GM21825 (cell line): ENCODE measurements around the gene THRAP3.

Source experiments
- ATAC-seq: cut with Tn5 transposase; IDR thresholded peaks from one replicate; pipeline ENCODE4 v1.9.1; 2021; ENCODE audit warnings: mild to moderate bottlenecking, moderate library complexity; ENCODE audit not compliant: unreplicated experiment

Gene THRAP3

GRCh38 chr1:36295390-36295789 is 71.1 kb downstream of the THRAP3 start:
- ATAC-seq = no peak

GRCh38 chr1:36297062-36297461 is 72.8 kb downstream of the THRAP3 start:
- no peak for ATAC-seq

GRCh38 chr1:36298640-36299039 is 74.4 kb downstream of the THRAP3 start:
- no peak for ATAC-seq

- ATAC-seq = no peak
These were observed 76.3 kb downstream of the THRAP3 start for GRCh38 chr1:36300526-36300925.

DNA sequence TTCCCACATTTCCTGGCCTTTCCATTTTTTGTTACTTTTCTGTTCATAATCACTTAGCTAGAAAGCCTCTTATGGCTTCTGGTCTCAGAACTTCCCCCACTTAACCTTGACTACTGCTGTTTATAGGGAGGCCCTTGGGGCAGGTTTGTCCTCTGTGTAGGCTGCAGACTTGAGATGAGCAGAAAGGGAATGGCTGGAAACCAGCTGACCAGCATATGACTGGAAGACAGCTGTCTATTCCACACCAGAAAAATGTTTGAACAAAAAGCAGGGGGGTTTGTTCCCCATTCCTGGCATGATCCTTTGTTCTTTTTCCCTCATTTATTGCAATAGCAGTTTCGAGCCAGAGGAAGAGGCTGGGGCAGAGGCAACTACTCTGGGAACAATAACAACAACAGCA is 77.0 kb downstream of the THRAP3 start:
- no peak for ATAC-seq

DNA sequence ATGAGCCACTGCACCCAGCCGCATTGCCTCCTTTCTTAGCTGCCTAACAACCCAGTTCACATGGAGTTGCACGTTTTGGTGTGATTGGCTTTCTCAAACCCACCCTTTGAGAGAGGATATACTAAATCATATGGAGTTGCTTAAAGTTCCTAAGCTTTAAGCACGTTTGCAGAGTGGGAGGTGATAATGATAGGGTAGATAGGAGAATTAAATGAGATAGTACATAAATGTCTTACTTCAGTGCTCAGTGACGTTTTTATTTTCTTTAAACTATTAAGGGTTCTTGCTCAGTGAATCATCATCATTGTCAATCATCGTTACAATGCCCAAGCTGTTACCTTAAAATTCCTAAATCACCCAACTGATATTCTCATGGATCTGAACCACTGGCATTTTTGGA is 79.0 kb downstream of the THRAP3 start:
- ATAC-seq = no peak

GRCh38 chr1:36303650-36304360 is 79.6 kb downstream of the THRAP3 start:
- no peak for ATAC-seq

GRCh38 chr1:36304521-36304920 is 80.3 kb downstream of the THRAP3 start:
- no peak for ATAC-seq

DNA sequence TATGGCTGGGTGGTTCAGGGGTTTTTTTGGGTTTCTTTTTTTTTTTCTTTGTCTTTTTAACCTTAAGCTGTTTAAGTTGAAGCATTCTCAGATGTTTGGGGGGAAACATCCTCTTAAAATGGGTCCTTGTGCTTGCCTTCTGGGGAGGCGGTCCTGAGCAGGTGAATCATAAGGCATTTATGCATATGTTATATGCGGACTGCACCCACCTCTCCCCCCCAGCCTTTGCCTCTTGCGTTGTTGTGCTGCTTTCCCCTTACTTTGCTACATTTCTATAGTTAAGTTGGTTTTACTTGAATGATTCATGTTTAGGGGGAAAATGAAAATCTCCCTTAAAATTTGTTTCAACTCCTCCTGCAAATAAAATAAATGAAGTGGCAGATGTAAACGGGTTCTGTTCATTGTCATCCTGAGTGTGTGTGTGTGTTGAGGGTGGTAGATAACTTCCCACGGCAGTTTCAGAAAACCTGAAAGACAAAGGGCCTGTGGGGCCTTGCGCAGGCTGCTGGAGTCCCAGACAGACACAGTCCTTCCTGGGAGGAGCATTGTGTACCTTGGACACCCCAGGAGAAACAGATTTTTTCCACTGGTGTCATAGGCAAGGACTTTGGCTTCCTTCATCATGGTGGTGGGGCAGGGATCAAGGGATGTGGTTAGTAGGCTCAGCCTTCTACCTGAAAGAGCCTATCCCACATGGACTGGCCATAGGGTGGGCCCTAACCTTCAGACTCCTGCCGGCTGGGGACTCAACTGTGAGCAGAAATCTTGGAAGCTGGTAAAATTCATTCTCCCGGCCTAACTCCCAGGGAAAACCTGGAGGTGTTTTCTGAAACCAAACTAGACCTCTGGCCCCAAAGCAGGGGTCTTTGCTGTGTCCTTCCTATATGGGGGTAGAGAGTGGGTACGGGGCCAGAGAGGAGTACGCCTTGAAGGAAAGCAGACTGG is 81.0 kb downstream of the THRAP3 start:
- no peak for ATAC-seq

GRCh38 chr1:36305915-36306209 is 81.6 kb downstream of the THRAP3 start:
- no peak for ATAC-seq

DNA sequence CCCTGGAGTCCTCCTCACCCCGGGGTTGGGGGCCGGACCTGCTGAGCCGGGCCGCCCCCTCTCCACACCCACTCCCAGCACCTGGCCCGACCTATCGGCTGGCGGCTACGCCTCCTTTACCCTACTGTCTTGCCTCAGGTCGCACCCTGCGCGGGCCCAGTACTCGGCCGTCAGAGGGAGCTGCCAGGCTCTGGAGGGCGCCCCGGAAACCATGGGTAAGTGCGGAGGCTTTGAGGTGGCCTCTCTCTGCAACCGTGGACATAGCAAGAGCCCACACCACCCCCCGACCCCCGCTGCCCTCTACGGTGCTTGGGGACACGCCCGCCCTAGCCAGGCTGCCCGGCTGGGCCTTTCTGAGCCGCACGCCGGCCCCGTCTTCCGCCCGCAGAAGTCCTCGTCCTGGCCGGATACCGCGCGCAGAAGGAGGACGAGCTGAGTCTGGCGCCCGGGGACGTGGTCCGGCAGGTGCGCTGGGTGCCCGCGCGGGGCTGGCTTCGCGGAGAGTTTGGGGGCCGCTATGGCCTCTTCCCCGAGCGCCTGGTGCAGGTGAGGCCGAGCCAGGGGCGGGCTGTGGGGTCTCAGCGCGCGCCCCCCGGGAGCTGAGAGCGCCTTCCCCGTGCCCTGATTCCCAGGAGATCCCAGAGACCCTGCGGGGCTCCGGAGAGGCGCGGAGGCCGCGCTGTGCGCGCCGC is 82.1 kb downstream of the THRAP3 start, which contains the start of gene SH3D21:
Gene SH3D21, plus strand, starts transcription at position 159 of the 692 bp plus-strand sequence. Its CDS starts 53 bp downstream, at position 212.
- peak; percentile 26 for ATAC-seq

GRCh38 chr1:36306902-36307456 is 82.7 kb downstream of the THRAP3 start:
- ATAC-seq = peak; percentile 97

GRCh38 chr1:36307601-36308330 is 83.5 kb downstream of the THRAP3 start:
- ATAC-seq = no peak

DNA sequence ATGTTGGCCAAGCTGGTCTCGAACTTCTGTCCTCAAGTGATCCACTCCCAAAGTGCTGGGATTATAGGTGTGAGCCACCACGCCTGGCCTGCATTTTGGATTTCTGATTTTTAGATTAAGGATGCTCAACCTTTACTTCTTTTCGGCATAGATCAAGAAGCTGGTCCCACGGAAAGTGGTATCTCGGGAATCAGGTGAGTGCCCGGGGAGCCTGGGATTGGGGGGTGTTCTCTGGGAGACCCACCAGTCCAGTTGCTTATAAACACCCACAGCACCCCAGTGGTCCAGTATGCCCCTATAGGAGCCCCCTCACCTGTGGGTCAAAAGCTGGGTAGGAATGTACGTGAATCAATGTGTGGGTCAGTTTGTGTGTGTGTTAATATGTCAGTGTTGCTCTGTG is 85.2 kb downstream of the THRAP3 start:
- ATAC-seq = no peak

- ATAC-seq = no peak
These were observed 96.1 kb downstream of the THRAP3 start for GRCh38 chr1:36320291-36320761.

- no peak for ATAC-seq
These were observed 96.5 kb downstream of the THRAP3 start for GRCh38 chr1:36320767-36321118.

- no peak for ATAC-seq
These were observed 97.1 kb downstream of the THRAP3 start for GRCh38 chr1:36321119-36321951.

DNA sequence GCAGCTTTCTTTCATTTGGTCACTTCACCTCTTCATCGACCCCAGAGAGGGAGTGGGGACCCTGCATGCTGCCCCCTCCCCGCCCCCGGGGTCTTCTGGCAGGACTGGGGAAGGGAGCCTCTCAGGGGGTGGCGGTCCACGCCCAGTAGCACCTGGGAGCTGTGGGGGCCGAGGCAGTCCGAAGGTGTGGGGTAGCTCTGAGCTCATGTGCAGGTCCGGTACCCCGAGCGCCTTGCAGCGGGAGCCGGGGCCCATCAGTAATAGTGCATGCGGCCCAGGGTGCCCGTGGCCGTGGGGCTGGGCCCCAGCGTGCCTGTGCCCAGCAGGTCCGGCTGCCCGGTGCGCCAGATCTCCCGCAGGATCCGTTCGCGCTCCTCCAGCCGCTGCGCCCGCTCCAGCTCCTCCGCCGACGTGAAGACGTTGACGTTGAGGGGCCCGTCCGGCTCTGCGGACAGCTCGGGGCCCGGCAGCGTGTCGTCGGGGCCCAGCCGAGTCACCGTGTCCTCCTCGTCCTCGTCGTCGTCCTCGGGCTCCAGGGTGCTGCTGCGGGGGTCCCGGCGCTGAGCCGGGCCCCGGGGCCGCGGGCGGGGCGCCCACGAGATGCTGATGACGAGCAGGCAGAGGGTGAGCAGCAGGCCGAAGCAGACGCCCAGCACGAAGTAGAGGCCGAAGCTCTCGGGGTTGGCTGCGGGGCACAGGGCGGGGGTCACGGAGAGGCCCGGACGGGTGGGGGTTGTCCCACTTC is 98.0 kb downstream of the THRAP3 start:
- ATAC-seq = no peak
